SH-SY5Y (cell line): ENCODE results near the gene IRAK3.

Experiments
- GATA2 ChIP-seq: IDR thresholded peaks from 2 replicates; pipeline ENCODE4 v1.6.1; 2011; ENCODE audit warnings: mild to moderate bottlenecking, low read depth, low read length
- GATA3 ChIP-seq: IDR thresholded peaks from 2 replicates; pipeline ENCODE4 v1.6.1; 2011; ENCODE audit warnings: low read depth, mild to moderate bottlenecking, low read length, moderate library complexity

GRCh38 chr12:66168410-66168809 lies 20.6 kb upstream of the IRAK3 start:
- TF ChIP-seq GATA3 (no peak), GATA2 (no peak)
